ENCODE measurements around the gene CWC27.

DNA sequence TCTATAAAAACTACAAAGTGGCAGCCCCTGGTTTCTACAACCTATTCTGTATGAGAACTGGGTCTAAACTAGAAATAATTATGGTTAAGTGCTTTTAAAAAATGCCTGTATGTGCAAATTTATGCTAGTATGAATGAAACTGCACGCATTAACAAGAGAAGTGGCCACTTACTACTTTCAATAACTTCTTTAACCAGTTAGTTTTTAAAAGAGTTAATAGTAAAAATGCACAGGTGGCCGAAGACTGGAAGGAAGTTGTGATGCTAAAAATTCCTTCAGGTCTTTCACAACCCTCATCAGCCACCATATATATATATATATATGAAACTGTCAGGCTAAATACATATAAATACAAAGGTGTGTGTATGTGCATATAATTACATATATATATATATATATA lies 41.6 kb upstream of the CWC27 start:
- TF ChIP-seq, protein P1, sequence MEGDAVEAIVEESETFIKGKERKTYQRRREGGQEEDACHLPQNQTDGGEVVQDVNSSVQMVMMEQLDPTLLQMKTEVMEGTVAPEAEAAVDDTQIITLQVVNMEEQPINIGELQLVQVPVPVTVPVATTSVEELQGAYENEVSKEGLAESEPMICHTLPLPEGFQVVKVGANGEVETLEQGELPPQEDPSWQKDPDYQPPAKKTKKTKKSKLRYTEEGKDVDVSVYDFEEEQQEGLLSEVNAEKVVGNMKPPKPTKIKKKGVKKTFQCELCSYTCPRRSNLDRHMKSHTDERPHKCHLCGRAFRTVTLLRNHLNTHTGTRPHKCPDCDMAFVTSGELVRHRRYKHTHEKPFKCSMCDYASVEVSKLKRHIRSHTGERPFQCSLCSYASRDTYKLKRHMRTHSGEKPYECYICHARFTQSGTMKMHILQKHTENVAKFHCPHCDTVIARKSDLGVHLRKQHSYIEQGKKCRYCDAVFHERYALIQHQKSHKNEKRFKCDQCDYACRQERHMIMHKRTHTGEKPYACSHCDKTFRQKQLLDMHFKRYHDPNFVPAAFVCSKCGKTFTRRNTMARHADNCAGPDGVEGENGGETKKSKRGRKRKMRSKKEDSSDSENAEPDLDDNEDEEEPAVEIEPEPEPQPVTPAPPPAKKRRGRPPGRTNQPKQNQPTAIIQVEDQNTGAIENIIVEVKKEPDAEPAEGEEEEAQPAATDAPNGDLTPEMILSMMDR (IDR thresholded peaks at IDR 0.05), result no peak
- TF ChIP-seq POLR2A (IDR thresholded peaks at IDR 0.05), result no peak

All from testis (tissue), 2 donors.